OCI-LY1 (cell line): Measurements from ENCODE around the gene PTPRD.

Source experiments
- EZH2 ChIP-seq: fragments of 200-600 bp; sonication (generic), shearing (Covaris generic); IDR thresholded peaks from 2 replicates; pipeline ENCODE4 v1.8.0; 2017; ENCODE audit warnings: borderline replicate concordance, mixed run types, mild to moderate bottlenecking, antibody characterized with exemption, low read length, moderate library complexity, mixed read lengths
- TF ChIP-seq, protein P1 (sequence below): fragments of 200-600 bp; sonication (generic), shearing (Covaris generic); IDR thresholded peaks from 2 replicates; pipeline ENCODE4 v1.5.1; 2017; ENCODE audit warnings: mild to moderate bottlenecking, antibody characterized with exemption, low read length, moderate library complexity, mixed read lengths

DNA sequence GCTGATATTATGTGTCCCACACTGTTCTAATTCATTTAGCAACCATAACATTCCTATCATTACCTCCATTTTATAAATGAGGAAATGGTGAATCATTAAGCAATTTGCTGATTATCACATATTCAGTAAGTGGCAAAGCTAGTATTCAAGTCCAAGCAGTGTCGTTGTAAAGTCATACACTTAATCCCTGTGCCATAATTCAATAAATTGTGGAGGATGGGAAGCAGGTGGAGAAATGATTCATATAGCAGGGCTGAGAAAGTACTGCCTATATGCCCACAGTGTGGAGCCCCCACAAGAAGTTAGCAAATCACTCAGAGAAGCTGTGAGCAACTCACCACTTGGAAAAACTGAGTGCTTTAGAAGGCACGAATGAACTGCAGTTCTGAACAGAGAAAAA lies 691.0 kb downstream of the PTPRD start:
- TF ChIP-seq, protein P1, sequence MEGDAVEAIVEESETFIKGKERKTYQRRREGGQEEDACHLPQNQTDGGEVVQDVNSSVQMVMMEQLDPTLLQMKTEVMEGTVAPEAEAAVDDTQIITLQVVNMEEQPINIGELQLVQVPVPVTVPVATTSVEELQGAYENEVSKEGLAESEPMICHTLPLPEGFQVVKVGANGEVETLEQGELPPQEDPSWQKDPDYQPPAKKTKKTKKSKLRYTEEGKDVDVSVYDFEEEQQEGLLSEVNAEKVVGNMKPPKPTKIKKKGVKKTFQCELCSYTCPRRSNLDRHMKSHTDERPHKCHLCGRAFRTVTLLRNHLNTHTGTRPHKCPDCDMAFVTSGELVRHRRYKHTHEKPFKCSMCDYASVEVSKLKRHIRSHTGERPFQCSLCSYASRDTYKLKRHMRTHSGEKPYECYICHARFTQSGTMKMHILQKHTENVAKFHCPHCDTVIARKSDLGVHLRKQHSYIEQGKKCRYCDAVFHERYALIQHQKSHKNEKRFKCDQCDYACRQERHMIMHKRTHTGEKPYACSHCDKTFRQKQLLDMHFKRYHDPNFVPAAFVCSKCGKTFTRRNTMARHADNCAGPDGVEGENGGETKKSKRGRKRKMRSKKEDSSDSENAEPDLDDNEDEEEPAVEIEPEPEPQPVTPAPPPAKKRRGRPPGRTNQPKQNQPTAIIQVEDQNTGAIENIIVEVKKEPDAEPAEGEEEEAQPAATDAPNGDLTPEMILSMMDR = no peak
- no peak for TF ChIP-seq EZH2
